A549 (cell line): ENCODE data around the gene TTC7B. TPM values are rescaled to one million over a fixed set of nuclear protein-coding genes. Genes with fewer than 3 reads are reported as not detected.

Source experiments
- ATAC-seq, 2 experiments: fragments of 200-7000 bp in 1 of 2; fragments of >200 bp in 1 of 2; cut with Nextera tagmentation in 1 of 2; cut with Tn5 transposase in 1 of 2; 3 replicates each; pipeline versions ENCODE4 v1.8.0 to v1.9.1; 2018 to 2020; ENCODE audit warnings: mild to moderate bottlenecking in 1 of 2, moderate library complexity in 1 of 2
- CTCF ChIA-PET: fragments of 300-600 bp; sonication (Branson Sonifier 250); formaldehyde crosslinking; extraction: SDS; loops from one replicate; lab custom pipeline; 2021; ENCODE audit warnings: antibody characterized with exemption, inconsistent platforms; lab: Yijun Ruan, JAX
- POLR2A ChIA-PET: fragments of 350-600 bp; formaldehyde crosslinking; extraction: SDS; loops from one replicate; lab custom pipeline; 2021; ENCODE audit warnings: antibody characterized with exemption, inconsistent platforms; lab: Yijun Ruan, JAX
- DNase-seq, 2 experiments: peaks; one replicate each; pipeline versions ENCODE4 v3.0.0 to v3.0.0-alpha.2; 2011 to 2016; ENCODE audit warnings: low read depth in 1 of 2, low spot score in 1 of 2
- FAIRE-seq: peaks from 2 replicates; lab custom pipeline; 2011; peaks lifted over from hg19 to GRCh38; lab: Jason Lieb, UNC
- H3K27ac ChIP-seq, 2 experiments: fragments of >200 bp; sonication (Bioruptor Twin); formaldehyde crosslinking; 3 replicates each; pipeline ENCODE4 v1.5.1; 2016 to 2017
- H3K4me1 ChIP-seq: fragments of >200 bp; sonication (Bioruptor Twin); formaldehyde crosslinking; 3 replicates; pipeline ENCODE4 v1.6.1; 2016
- H3K4me2 ChIP-seq: fragments of >200 bp; sonication (Bioruptor Twin); formaldehyde crosslinking; 3 replicates; pipeline ENCODE4 v1.6.1; 2016
- H3K4me3 ChIP-seq: fragments of >200 bp; sonication (Bioruptor Twin); formaldehyde crosslinking; 3 replicates; pipeline ENCODE4 v1.5.1; 2016
- H3K9me3 ChIP-seq: fragments of >200 bp; sonication (Bioruptor Twin); formaldehyde crosslinking; 3 replicates; pipeline ENCODE4 v1.6.1; 2016
- BHLHE40 ChIP-seq: IDR thresholded peaks from 2 replicates; pipeline ENCODE4 v1.6.1; 2012; ENCODE audit warnings: low read depth, low read length, inconsistent platforms
- CEBPB ChIP-seq, 2 experiments: fragments of >200 bp in 1 of 2; sonication (Bioruptor Twin) in 1 of 2; formaldehyde crosslinking in 1 of 2; IDR thresholded peaks; 2 replicates each; pipeline ENCODE4 v1.6.1; 2012 to 2016
- CTCF ChIP-seq: fragments of >200 bp; sonication (Bioruptor Twin); formaldehyde crosslinking; IDR thresholded peaks from 3 replicates; pipeline ENCODE4 v1.5.1; 2016
- EHF ChIP-seq: fragments of 250-450 bp; sonication (Bioruptor Pico); IDR thresholded peaks from 2 replicates; pipeline ENCODE4 v1.5.0; 2020; ENCODE audit warnings: mild to moderate bottlenecking
- ELK1 ChIP-seq: fragments of 150-350 bp; IDR thresholded peaks from 2 replicates; pipeline ENCODE4 v1.6.1; 2014; ENCODE audit warnings: low read depth, mild to moderate bottlenecking, low read length
- FOSB ChIP-seq: fragments of 250-450 bp; sonication (Bioruptor Pico); IDR thresholded peaks from 2 replicates; pipeline ENCODE4 v1.5.0; 2020; ENCODE audit warnings: mild to moderate bottlenecking, moderate library complexity
- HDAC2 ChIP-seq: fragments of 200-600 bp; sonication (generic); IDR thresholded peaks from 2 replicates; pipeline ENCODE4 v1.6.1; 2016
- HES2 ChIP-seq: fragments of >200 bp; sonication (Bioruptor Twin); formaldehyde crosslinking; IDR thresholded peaks from 2 replicates; pipeline ENCODE4 v1.6.1; 2016
- HEYL ChIP-seq: fragments of 250-450 bp; sonication (Bioruptor Pico); IDR thresholded peaks from 2 replicates; pipeline ENCODE4 v1.8.0; 2021; ENCODE audit warnings: mild to moderate bottlenecking, moderate library complexity
- HOXB5 ChIP-seq: fragments of 250-450 bp; sonication (Bioruptor Pico); IDR thresholded peaks from 2 replicates; pipeline ENCODE4 v1.5.0; 2020; ENCODE audit warnings: mild to moderate bottlenecking, moderate library complexity
- JUN ChIP-seq, 2 experiments: fragments of >200 bp; sonication (Bioruptor Twin); formaldehyde crosslinking; IDR thresholded peaks; 2 replicates in 1 of 2; 3 replicates in 1 of 2; pipeline ENCODE4 v1.6.1; 2016 to 2017
- KDM1A ChIP-seq: fragments of 200-600 bp; sonication (generic); IDR thresholded peaks from 2 replicates; pipeline ENCODE4 v1.6.1; 2016; ENCODE audit warnings: low read depth, mild to moderate bottlenecking
- MAX ChIP-seq: IDR thresholded peaks from 2 replicates; pipeline ENCODE4 v1.6.1; 2012
- MAZ ChIP-seq: fragments of 150-350 bp; IDR thresholded peaks from 2 replicates; pipeline ENCODE4 v1.6.1; 2014; ENCODE audit warnings: antibody characterized with exemption, low read depth, low read length, borderline replicate concordance
- NR3C1 ChIP-seq: fragments of >200 bp; sonication (Bioruptor Twin); formaldehyde crosslinking; IDR thresholded peaks from 3 replicates; pipeline ENCODE4 v1.6.1; 2017
- POLR2A ChIP-seq: IDR thresholded peaks from 2 replicates; pipeline ENCODE4 v1.6.1; 2012; ENCODE audit warnings: mild to moderate bottlenecking, low read length
- RARB ChIP-seq: fragments of 250-450 bp; sonication (Bioruptor Pico); IDR thresholded peaks from 2 replicates; pipeline ENCODE4 v1.8.0; 2021; ENCODE audit warnings: mild to moderate bottlenecking, moderate library complexity
- SMC3 ChIP-seq: fragments of >200 bp; sonication (Bioruptor Twin); formaldehyde crosslinking; IDR thresholded peaks from 3 replicates; pipeline ENCODE4 v1.6.1; 2018; ENCODE audit warnings: inconsistent platforms
- SREBF2 ChIP-seq: fragments of 450-650 bp; IDR thresholded peaks from 2 replicates; pipeline ENCODE4 v1.6.1; 2014; ENCODE audit warnings: mild to moderate bottlenecking, moderate library complexity
- WGBS: methylation state at CpG from one replicate; pipeline ENCODE4 v1.1.6; 2017; ENCODE audit errors: missing lambda C conversion rate; 5-methylcytosine and 5-hydroxymethylcytosine counted together
- polyA plus RNA-seq, 4 experiments: library from polyadenylated mRNA; depleted of rRNA in 3 of 4; stranded (reverse); fragments of >200 nt; fragmentation: RNase III in 1 of 4; extraction: RNeasy Plus Mini Kit Qiagen cat#74134 plus additional on column Dnase treatment in 1 of 4; gene quantifications; 2 replicates in 3 of 4; 3 replicates in 1 of 4; pipeline ENCODE4 v1.2.3, GENCODE V29; 2011 to 2017

TTC7B gene
- polyA plus RNA-seq, 2 of the 4 experiments (the other 2 are of a cell fraction) = 16.6 to 28.0 TPM

- CTCF ChIA-PET = no interaction called here
- FAIRE-seq (no peak), ATAC-seq (no peak), DNase-seq (no peak)
- POLR2A ChIA-PET = no interaction called here
- Histone ChIP-seq H3K9me3 (no peaks in the 10 kb centered on the region), H3K4me1 (no peaks in the 10 kb centered on the region), H3K4me2 (no peak overlapping the region), H3K4me3 (no peak overlapping the region), H3K27ac (no peak overlapping the region)
- no peak for TF ChIP-seq EHF (CRISPR knock-in tag)
- WGBS = 86% methylated on average over 7 of the region's 7 CpGs
Observed at GRCh38 chr14:90611501-90611900, 204.7 kb downstream of the TTC7B start.

- FAIRE-seq (no peak), ATAC-seq (no peak), DNase-seq (no peak)
- no peaks in the 10 kb centered on the region for H3K4me1 ChIP-seq
- CTCF ChIA-PET = no interaction called here
- POLR2A ChIA-PET = no interaction called here
- no peak overlapping the region for H3K4me3 ChIP-seq
- 79% methylated on average over 10 of the region's 10 CpGs for WGBS
- no peak for TF ChIP-seq CEBPB (IDR thresholded peaks at IDR 0.05)
- TF ChIP-seq CTCF = no peak
- no peak for TF ChIP-seq FOSB (CRISPR knock-in tag)
- no peak for TF ChIP-seq POLR2A
- no peak for TF ChIP-seq NR3C1
- no peak for TF ChIP-seq SREBF2
- no peak for TF ChIP-seq KDM1A
- no peak for TF ChIP-seq ELK1
- no peak overlapping the region for H3K27ac ChIP-seq
- no peaks in the 10 kb centered on the region for H3K9me3 ChIP-seq
- no peak overlapping the region for H3K4me2 ChIP-seq
Observed at GRCh38 chr14:90610346-90611040, 205.7 kb downstream of the TTC7B start.

- no peak for DNase-seq
- WGBS = 42% methylated on average over 2 of the region's 2 CpGs
Observed at GRCh38 chr14:90609376-90609775, 206.9 kb downstream of the TTC7B start.

More at GRCh38 chr14:90609376-90609775, 206.9 kb downstream of the TTC7B start:
- ATAC-seq (no peak), FAIRE-seq (no peak)
- H3K9me3 ChIP-seq = no peaks in the 10 kb centered on the region
- no peaks in the 10 kb centered on the region for H3K4me1 ChIP-seq
- H3K27ac ChIP-seq = no peak overlapping the region
- no peak for TF ChIP-seq HDAC2
- no peak for TF ChIP-seq SMC3
- TF ChIP-seq MAX = no peak
- no peak for TF ChIP-seq ELK1
- TF ChIP-seq HEYL (CRISPR knock-in tag) = no peak
- TF ChIP-seq HOXB5 (CRISPR knock-in tag) = no peak
- no peak for TF ChIP-seq BHLHE40
- TF ChIP-seq MAZ = no peak
- no peak for TF ChIP-seq HES2
- no peak for TF ChIP-seq RARB
- TF ChIP-seq JUN (IDR thresholded peaks at IDR 0.05) = no peak
- H3K4me2 ChIP-seq = no peak overlapping the region
- CTCF ChIA-PET = interaction anchor here (1.4 kb wide), 1 partner anchor 88 kb away, joined by 4 read pairs; no protein-coding TSS in a partner anchor
- POLR2A ChIA-PET = no interaction called here
- no peak overlapping the region for H3K4me3 ChIP-seq
